GM12864 (cell line): ENCODE measurements around the gene CHRNA5.

Source experiments
- DNase-seq: peaks from one replicate; pipeline ENCODE4 v3.0.0-alpha.2; 2011; ENCODE audit warnings: low read depth
- H3K4me3 ChIP-seq: 2 replicates; pipeline ENCODE4 v1.5.1; 2011; ENCODE audit warnings: mild to moderate bottlenecking, low read depth, low read length, control low read depth
- CTCF ChIP-seq: IDR thresholded peaks from 2 replicates; pipeline ENCODE4 v1.5.1; 2011; ENCODE audit warnings: low read depth, mild to moderate bottlenecking, moderate library complexity, low read length, control low read depth, inconsistent platforms; ENCODE audit errors: missing control alignments

CHRNA5 gene

DNA sequence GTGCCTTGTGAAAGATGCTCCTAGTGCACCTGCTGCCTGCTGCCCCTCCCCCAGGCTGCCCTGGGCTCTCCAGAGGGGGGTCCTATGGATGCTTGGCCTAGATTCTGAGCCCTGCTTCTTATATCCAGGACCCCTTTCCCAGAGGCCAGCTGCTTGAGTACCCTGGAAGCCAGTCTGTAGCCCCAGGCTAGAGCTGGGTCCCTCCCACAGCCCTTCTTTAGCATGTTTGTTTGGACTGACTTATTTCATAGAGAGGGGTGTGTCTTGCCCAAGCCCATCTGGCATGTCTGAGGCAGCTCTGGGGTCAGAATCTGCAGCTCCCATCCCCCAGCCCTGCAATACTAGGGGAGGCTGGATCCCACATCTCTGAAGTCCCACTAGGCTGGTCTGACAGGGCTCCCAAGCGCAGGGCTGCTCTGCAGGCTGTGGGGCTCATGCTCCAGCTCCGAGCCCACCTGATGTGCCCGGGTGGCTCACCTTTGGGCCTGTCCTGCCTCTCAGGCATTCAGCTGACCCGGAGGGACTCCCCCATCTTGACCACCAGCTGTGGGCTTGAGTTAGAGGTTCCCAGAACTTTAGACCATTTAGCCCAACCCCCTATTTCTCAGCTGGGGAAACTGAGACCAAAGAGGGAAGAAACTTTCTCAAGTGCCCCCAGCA, 72.6 kb downstream of the CHRNA5 start:
- no peak for DNase-seq
- TF ChIP-seq CTCF = no peak

DNA sequence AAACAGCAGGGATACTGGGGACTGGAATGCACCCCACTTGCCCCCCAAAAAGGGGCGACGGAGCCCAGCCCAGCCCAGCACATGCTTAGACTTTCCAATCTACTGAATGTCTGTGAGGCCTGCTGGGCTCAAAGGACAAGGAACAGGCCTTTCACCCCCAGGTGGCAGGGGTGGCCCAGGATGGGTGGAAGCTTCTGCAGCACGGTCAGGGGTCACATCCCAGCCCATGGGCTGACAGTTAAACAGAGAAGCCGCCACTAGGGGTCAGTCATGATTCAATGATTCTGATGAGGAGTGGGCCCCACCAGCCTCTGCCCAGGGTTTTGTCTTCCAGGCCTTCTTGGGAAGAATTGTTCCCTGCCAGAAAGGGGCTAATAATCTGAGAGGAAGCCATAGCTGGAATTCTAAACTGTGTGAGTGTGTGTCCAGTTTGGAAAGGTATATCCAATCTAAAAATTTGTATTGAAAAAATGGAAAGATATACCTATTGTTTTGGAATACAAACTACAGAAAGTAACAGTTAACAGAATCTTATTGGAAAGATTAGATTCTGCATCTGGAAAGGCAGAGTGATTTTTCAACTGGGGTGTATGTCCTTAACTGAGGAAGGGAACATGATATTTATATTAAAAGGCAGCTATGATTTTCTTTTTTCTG, 73.5 kb downstream of the CHRNA5 start:
- H3K4me3 ChIP-seq = no peak overlapping the region
- no peak for DNase-seq
- TF ChIP-seq CTCF = peak; percentile 63

More for the DNA sequence above, 72.6 kb downstream of the CHRNA5 start:
- H3K4me3 ChIP-seq = no peak overlapping the region

DNA sequence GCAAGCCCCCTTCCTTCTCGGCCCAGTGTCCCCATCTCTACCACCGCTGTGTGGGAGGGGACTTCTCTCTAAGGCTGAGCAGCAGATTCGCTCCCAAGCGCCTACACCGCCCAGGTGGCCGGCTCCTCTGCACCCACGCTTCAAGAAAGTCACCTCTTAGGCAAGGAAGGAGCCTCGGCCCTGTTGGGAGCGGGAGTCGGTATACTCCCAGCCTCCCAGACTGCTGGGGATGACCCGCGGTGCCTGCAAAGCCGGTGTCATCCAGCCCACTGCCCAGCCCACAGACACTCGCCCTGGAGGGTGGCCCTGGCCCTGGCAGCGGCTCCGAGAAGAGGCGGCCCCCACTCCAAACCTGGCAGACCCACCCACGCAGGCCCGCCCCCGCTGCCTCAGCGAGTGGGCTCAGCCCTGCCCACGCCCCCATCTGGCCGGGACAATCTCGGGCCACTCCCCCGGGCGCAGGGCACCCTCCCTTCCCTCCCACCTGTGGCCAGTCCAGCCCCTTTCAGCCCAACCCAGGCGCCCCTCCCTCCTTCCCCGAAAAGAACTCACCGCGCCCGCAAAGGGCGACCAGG, 75.3 kb downstream of the CHRNA5 start:
- no peak for TF ChIP-seq CTCF
- no peak for DNase-seq
- peak overlapping the region; percentile 4; the same call in 1 of the 2 replicates for H3K4me3 ChIP-seq

DNA sequence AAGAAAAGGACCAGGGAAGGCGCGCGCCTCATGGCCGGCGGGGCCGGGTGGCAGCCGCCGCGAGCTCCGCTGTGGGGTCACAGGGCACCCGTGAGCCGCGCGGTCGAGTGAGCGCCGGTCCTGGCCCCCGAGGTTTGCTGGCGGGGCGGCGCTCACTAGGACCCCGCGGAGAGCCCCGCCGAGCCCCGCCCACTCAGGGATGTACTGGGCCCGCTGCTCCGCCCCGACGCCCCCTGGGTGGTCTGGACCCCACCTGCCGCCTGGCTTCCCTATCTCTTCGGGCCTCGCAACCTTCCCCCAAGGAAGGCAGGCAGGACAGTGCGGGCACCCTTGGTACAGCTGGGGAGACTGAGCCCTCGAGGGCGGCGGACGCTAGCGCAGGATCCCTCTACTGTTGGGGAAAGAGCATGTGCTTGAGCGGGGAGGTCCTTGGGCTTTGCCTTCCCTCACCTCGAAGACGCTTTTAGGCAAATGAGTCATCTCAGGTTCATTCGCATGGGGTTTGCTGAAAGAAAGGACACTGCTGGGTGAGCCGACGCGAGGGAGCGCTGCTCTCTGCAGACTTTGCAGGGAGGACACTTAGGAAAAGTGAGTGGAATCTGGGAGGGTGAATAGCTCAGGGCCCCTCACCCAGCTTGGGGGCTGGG, 75.9 kb downstream of the CHRNA5 start, which contains the start of gene CHRNB4:
Gene CHRNB4 (minus strand): TSS at position 109 of the 647 bp plus-strand sequence. CDS start 77 bp downstream, at position 32.
- H3K4me3 ChIP-seq = peak within 1 kb of the TSS; percentile 4; the same call in 1 of the 2 replicates
- no peak for TF ChIP-seq CTCF
- DNase-seq = no peak

DNA sequence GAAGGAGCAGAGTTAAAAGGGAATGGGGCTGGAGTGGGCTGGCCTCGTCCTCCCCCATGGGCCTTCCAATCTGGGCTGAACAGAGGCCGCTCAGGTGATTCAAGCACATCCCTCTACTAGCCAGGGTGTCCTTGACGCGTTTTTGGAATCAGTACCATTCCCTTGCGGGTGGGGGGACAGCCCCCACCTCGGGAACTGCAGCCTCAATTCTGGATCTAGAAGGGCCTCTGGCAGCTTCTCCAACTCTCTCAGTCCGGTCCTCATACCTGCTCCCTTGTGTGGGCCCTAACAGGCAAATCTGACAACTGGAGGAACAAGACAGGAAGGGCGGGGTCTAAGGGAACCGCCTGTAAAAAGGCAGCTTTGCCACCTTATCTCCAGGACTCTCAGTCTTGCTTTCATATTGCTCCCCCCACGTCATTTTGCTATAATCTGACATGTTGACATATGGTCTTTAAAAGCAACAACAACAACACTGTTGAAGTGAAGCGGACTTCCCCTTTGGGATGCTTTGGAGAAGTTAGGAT, 76.5 kb downstream of the CHRNA5 start:
- DNase-seq = no peak
- H3K4me3 ChIP-seq = no peak overlapping the region
- no peak for TF ChIP-seq CTCF

- DNase-seq = no peak
- no peak for TF ChIP-seq CTCF
- H3K4me3 ChIP-seq = no peak overlapping the region
Measured at GRCh38 chr15:78642331-78642730, 77.0 kb downstream of the CHRNA5 start.
